ENCODE measurements around the gene CPSF6.
"Not testable (repeated sequence)": the region's sequence is repeated elsewhere in the genome, so short reads cannot be mapped to it uniquely, and the experiment has no call there.

The CPSF6 gene, protein sequence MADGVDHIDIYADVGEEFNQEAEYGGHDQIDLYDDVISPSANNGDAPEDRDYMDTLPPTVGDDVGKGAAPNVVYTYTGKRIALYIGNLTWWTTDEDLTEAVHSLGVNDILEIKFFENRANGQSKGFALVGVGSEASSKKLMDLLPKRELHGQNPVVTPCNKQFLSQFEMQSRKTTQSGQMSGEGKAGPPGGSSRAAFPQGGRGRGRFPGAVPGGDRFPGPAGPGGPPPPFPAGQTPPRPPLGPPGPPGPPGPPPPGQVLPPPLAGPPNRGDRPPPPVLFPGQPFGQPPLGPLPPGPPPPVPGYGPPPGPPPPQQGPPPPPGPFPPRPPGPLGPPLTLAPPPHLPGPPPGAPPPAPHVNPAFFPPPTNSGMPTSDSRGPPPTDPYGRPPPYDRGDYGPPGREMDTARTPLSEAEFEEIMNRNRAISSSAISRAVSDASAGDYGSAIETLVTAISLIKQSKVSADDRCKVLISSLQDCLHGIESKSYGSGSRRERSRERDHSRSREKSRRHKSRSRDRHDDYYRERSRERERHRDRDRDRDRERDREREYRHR

DNA sequence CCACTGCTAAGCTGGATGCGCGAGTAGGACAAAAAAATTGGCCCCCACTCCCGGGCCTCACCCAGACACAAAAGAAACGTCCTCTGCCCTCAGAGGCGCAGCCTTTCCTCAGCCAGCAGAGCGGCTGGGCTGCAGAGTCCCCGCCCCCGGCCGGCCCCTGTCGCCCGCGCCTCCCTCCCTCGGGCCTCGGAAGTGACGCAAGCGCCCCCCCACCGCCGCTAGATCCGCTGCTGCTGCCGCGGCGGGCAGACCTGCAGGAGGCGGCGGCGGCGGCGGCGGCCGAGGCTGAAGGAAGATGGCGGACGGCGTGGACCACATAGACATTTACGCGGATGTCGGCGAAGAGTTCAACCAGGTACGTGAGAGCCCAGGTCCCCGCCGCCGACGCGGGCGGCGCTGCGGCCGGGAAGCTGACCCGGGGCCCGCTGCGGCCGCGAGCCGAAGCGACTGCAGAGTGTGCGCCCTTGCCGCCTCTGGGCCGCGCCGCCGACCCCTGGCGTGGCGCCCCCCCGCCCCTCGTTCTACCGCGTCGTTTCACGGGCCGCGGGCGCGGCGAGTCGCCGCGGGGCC, at the start of gene CPSF6:
TSS of gene CPSF6 (plus strand) at position 218 of the 570 bp plus-strand sequence. CDS start at position 296, 78 bp downstream.
- peak; percentile 96 for DNase-seq

DNA sequence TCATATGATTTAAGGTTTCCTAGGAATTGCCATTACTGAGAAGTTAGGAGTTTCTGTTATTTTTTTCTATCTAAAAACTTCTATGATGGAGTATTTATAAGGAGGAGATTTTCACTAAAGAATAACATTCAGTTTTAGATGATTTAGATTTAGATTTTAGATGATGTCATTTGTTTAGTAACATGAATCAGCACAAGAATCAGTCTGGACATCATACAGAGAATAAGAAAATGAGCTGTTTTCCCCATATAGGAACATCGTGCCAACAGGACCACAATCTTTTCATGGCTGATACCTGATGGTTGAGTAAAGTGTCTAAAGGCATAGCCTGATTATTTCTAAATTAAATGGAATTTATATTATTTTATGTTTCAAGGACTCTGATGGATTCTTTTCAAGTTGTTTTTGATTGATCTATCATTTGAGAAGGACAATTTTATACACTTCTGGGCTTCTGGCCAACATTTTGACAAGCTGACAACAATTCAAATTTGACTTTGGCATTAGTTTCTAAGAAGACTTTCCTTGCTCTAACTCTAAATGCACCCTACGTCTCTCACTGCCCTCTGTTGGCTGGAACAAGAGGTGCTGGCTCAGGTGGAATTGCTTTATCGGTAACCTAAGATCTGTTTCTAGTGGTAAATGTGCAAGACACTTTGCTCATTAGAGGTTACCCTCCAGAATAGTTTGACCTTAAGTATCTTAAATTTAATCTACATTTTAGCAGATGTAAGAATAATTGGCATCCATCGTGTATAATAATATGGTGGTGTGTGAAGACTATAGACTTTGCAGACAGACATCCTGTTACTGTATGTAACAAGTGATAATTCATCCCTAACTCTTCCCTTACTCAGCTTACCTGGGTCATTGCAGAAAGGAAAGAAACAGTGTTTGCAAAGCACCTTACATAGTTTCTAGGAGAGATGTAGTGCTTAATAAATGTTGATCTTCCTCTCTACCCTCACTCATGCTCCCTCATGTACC, 42.8 kb upstream of the CPSF6 start:
- DNase-seq = no peak

DNA sequence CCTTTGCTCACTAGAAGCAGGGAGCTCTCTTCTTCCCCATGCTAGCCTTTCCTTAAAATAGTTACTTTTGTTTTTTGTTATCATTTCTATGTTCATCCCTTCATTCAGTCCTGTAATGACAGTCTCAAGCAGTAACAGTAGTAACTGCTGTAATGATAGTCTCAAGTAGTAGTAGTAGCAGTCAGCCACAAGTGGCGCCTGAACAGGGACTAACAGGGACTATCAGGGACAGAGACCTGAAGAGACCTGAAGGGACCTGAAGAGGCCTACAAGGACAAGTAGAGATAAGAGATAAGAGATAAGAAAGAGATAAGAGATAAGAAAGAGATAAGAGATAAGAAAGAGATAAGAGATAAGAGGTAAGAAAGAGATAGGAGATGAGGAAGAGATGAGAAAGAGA, 39.4 kb upstream of the CPSF6 start:
- not testable (repeated sequence) for DNase-seq

DNA sequence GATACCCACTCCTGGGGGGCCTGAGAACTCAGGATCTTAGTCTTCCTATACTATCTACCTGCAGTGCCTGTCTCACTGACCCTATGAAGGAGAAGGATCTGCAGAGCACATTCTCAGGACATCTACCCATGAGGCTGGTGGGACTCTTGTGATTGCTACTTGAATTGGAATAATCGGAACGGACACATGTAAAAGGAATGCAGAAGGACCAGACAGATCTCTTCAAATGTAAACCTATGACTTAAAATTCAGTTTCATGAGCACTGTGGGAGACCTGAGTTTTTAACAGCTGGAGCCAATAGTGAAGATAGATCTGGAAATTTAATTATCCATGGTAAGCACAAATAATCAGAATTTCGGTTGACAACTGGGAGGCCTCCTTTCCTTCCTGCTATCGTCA, 35.2 kb upstream of the CPSF6 start:
- DNase-seq = no peak

DNA sequence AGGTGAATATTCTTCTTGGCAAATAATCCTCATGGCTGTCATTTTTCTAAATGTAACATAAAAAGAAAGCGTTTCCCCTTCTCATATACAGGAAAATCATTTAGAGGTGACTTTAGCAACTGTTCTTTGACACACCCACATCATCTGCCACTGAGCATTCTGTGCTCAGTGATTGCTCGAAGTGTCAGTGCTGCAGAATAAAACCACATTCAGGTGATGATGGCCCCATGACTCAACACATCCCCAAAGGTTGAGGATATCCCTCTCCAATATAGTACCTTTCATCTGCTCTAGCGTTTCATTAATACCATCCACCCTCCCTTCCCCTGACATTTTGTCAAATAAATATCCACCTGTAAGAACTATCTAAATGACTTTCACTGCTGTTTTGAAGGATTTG, 28.7 kb upstream of the CPSF6 start:
- no peak for DNase-seq

DNA sequence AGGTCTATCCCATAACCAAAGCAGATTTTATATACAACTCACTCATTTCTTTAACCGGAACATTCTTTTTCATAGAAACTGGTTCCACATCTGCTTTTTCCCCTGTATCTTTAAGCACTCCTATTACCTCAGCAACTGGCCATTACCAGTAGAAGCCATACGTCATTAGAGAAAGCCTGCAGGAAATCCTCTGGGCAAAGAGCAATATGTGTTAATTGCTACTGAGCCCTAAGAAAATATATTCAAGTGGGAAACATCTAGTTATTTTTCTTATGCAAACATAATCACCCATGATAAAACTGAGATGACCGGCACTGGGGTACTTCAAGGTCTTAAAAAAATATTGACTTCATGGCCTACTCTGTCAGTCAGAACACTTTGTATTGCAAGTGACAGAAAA, 28.2 kb upstream of the CPSF6 start:
- no peak for DNase-seq

DNA sequence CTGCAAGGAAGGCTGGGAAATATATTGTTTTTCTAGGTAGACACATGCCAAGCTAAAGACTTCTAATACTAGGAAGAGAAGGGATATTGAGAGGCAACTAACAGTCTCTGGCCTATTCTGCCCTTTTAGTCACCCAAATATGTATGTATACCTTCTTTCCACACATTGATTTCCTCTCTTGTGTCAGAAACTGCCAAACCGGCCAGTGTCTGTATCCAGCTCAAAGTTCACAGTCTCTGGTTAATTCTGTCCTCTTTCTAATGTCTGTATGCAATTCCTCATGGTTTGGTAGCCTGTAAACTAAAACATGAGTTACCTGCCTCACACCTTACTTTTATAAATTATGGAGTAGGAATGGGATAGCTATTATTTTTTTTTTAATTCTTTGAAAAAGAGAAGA, 25.2 kb upstream of the CPSF6 start:
- DNase-seq = no peak

DNA sequence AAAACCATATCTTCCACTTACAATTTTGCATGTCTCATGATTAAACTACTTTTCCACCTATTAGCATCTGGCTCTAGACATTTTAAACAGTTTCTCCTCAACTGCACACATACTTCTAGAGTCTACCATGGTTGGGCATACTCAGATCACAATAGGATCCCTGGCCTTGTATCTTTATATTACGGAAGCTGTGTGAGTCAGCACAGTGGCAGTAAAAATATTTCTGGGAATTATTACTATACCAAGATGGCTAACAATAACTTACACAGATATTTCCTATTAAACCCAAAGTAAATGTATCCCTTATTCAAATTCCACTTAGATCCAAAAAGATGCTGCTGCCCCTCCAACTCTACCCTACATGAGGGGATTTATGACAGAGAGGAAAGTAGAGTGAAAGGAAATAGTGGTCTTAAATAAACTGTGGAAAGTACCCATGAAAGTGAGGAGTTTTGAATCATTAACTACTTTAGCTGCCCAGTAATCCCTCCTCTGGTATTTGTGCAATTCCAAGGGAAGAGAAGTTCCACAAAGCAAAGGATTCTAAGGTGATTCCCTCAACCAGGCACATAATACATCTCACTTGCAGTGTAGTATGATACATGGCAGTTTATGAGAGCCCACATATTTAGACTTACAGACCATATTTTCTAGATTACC, 14.0 kb upstream of the CPSF6 start:
- no peak for DNase-seq

DNA sequence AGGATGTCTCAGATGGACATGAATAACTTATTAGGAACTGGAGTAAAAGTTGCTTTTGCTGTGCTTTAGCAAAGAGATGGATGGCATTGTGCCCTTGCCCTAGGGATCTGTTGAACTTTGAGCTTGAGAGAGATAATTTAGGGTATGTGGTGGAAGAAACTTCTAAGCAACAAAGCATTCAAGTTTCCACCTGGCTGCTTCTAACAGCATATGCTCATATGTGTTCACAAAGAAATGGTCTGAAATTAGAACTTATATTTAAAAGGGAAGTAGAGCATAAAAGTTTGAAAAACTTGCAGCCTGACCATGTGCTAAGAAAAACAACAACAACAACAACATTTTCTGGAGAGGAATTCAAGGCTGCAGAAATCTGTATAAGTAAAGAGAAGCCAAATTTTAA, 7.9 kb upstream of the CPSF6 start:
- DNase-seq = no peak

DNA sequence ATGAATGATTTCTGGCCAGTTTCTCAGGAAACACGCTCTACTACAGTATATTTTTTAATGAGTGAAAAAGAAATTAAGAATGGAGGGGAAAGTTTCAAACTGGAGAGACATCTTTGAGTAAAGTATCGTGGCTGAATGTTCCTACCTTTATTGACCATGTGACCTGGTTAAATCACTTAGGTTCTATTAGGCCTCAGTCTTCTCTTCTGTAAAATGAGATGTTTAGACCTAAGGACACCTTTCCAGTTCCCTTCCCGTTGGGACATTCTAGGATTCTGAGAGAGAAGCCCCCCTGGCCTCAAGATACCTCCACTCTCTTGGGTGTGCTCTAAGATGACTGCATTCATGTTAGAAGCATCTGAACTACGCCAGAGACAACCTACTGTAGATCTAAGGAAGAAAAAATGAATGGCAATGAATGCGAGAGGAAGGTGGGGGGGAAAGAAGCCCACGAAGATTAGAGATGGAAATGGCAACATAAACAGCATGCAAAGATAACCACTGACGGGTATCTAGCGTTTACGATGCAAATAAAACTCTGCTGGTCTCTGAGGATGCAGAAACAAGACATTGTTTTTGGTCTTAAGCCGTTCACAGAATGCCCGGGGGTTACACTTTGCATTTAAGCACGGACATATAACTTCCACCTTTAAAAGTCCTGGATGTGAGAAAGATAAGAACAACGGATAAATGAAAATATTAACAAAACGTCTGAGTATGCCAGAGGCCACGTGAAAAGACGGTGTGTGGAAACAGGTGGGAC, 599 bp upstream of the CPSF6 start:
- DNase-seq = no peak

DNA sequence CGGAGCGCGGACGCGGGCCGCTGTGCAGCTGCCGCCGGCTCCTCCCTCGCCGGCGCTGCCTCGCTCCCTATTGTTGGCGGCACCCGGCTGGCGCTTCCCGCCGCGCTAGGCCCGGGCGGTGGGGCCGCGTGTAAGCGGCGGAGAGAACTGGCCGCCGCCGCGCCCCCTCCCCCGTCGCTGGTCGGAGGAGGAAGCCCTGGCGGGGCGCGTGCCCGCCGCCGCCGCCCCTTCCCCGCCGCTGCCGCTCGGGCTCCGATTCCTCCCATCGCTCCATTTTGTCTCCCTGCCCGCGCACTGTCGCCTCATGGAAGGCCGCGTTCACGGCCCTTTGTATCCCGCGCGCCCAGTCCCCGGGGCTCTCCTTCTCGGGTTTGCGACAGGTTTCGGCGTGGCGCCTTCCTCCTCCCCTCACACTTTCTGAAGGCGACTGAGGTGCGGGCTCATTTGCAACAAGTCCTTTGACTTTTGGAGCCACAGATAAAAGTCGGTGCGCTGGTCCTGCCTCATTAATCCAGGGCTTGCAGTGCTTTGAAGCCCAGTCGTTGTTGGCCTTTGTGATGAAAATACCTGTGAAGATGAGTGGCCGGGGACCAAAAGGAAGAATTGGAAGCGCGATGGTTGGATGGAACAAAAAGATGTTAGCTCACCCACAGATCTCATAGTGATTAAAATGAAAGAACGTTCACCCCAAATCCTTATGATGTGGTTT, 707 bp downstream of the CPSF6 start:
- peak; percentile 55 for DNase-seq

DNA sequence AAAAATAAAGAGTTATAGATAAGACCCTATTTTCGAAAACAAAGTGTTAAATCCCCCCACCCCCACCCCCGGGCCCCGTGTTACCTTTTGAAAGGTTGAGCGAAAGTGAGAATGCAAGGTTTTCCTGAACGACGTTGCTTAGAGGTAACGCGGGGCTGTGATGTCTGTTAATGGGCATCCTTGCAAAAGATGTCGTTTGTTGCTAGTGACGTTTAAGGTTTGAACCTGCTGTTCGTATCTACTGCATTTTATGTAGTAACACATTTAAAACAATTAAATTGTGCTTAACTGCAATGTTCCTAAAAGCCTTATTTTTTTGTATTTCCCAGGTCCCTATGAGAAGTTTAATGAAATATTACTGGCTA, 1.2 kb downstream of the CPSF6 start:
- peak; percentile 54 for DNase-seq

DNA sequence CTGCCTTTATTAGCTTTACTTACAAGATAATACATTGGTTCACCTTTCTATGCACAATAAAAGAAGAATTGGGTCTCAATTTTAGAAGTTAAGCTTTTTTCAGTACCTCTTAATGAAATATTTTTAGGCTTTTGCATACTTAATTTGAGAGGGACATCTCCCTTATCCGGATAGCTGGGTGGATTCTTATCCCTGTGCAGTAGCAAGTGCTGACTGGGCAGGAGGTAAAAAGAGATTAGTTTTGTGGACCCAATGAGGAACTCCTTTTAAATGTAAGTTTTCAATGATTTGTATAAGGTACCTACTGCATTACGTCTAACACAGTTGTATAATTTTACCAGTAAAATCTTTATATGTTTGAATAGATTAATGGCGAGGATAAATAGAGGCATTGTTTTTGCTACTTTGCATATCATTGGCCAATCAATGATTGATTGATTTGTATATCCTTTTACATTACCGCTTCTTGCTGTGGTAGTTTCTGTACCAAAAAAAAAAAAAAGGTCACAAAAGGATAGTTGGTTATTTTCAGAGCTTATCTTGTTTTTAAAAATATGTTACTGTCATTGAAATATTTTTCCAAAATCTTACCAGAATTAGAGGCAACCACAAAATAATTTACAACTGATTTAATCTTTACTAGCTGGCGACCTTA, 2.2 kb downstream of the CPSF6 start:
- no peak for DNase-seq

DNA sequence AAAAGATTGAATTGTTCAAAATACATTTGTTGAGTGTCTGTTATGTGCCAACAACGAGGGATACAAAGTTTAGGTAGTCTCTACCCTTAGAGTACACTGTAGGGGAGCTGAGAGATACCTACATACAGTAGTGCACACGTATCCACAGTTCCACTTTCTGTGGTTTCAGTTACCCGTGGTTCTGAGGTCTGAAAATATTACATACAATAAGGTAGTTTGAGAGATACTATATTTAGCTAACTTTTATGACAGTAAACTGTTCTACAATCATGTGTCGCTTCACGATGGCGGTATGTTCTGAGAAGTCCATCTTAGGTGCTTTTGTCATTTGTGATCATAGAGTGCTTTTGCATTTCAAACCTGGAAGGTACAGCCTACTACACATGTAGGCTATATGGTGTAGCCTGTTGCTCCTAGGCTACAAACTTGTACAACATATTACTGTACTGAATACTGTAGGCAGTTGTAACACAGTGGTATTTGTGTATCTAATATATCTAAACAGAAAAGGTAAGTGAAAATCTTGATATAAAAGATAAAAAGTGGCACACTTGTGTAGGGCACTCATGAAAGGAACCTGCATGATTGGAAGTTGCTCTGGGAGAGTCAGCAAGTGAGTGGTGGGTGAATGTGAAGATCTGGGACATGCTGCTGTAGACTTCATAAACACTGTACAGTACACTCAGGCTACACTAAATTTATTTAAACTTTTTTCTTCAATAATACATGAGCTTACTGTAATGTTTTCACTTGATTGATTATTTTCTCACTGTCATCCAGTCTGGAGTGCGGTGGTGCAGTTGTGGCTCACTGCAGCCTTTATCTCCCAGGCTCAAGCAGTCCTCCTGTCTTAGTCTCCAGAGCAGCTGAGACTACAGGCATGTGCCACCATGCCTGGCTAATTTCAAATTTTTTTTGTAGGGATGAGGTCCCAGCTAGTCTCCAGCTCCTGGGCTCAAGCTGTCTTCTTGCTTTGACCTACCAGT, 4.0 kb downstream of the CPSF6 start:
- peak; percentile 23 for DNase-seq

DNA sequence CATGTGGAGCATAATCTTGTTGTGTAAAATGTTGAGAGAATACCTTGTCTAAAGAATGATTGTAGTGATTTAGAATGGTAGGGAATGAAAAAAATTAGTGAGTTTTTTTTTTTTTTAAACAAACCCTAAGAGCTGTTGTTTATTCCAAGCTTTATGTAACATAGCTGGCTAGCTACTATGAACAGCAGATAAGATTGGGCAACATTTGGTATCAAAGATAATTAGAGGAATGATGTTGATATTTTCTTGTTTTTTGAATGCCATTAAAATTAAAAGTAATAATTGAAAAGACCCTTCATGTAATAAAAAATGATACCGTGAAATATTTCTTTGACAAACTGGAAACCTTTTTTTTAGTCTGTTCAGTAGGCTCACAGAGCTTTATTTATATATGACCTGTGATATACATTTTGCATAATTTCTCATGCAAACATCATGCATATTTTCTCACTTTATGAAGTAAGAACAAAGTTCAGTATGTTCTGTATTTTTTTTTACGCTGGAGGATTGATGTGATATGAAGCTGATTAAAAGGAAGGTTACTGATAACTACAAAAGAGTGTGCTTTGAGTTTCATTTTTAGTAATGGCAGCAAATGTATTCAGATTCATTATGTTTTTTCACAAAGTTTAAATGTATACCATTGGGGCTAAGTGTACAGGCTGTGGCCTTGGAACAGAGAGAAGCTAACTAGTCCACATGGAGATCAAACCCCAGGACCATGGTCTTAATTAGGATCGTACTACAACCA, 8.1 kb downstream of the CPSF6 start:
- DNase-seq = no peak

DNA sequence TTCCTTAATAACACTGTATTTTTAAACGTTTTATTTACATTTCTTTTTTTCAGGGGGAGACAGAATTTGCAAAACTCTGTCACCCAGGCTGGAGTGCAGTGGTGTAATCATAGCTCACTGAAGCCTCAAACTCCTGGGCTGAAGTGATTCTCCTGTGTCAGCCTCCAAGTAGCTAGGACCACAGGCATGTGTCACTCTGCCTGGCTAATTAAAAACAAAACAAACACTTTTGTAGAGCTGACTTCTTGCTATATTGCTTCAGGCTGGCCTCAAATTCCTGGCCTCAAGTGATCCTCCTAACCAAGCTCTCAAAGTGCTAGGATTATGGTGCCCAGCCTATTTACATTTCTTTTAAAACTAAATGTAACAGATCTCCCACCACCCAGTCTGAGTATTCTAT, 12.7 kb downstream of the CPSF6 start:
- no peak for DNase-seq

DNA sequence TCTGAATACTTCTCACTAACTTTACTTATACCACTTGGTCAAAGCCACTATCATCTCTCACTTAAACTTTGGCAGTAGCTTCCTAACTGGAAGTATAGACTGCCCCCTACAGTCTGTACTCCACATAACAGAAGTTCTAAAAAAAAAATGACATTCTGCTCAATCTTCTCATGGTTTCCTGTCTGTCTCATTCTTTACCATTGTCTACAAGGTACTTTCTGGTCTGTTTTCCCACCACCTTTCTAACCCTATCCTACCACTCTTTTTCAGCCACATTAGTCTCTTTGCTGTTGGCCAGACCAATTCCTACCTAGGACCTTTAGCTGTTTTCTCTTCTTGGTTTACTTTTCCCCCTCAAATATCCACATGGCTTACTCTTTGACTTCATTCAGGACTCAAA, 14.7 kb downstream of the CPSF6 start:
- peak; percentile 77 for DNase-seq

DNA sequence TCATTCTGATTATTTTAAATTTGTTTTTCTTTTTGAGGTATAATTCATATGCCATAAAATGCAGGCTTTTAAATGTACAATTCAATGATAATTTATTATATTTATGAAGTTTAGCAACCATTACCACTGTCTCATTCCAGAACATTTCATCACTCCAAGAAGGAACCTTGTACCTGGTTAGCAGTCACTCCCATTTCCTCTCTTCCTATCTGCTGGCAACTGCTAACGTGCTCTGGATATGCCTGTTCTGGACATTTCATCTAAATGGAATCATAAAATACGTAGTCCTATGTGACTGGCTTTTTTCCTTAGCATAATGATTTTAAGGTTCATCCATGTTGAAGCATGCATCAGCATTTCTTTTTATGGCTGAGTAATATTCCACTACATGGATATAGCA, 15.5 kb downstream of the CPSF6 start:
- DNase-seq = no peak

DNA sequence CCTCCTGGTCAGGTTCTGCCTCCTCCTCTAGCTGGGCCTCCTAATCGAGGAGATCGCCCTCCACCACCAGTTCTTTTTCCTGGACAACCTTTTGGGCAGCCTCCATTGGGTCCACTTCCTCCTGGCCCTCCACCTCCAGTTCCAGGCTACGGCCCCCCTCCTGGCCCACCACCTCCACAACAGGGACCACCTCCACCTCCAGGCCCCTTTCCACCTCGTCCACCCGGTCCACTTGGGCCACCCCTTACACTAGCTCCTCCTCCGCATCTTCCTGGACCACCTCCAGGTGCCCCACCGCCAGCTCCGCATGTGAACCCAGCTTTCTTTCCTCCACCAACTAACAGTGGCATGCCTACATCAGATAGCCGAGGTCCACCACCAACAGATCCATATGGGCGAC, 19.3 kb downstream of the CPSF6 start:
- DNase-seq = no peak

Data from CD4-positive, alpha-beta T cell treated with Interleukin-17A for 1 hour (primary cell).